ENCODE measurements around the gene PRMT6. TPM values are rescaled to one million over a fixed set of nuclear protein-coding genes. Genes with fewer than 3 reads are reported as not detected.
A peak's percentile ranks its signal among the peaks of the same experiment; 100 is the strongest.
"Not testable (repeated sequence)": the region's sequence is repeated elsewhere in the genome, so short reads cannot be mapped to it uniquely, and the experiment has no call there.

Gene PRMT6
- total RNA-seq, 1 donor from 2014 or later: 24.6 TPM

GRCh38 chr1:107058245-107059032 is 2.0 kb downstream of the PRMT6 start:
- no peaks in the 10 kb centered on the region for H3K9me3 Mint-ChIP-seq
- intact Hi-C loops (cut with micrococcal nuclease): no loop called here
- H3K27me3 Mint-ChIP-seq: no peaks in the 10 kb centered on the region
- H3K4me3 Mint-ChIP-seq: peak overlapping the region; percentile 99
- H3K36me3 Mint-ChIP-seq (ENCODE audit: low read depth): peaks cover 31% of the 10 kb centered on the region
- no peak for DNase-seq
- H3K27ac Mint-ChIP-seq: peak overlapping the region; percentile 2
- peaks cover 17% of the 10 kb centered on the region for H3K4me1 Mint-ChIP-seq

GRCh38 chr1:107061886-107062285 is 5.4 kb downstream of the PRMT6 start:
- no peak overlapping the region for H3K4me3 Mint-ChIP-seq
- no peak for DNase-seq
- H3K27ac Mint-ChIP-seq: no peak overlapping the region
- intact Hi-C loops (cut with micrococcal nuclease): no loop called here
- H3K4me1 Mint-ChIP-seq: peaks cover 13% of the 10 kb centered on the region
- H3K9me3 Mint-ChIP-seq: no peaks in the 10 kb centered on the region
- H3K27me3 Mint-ChIP-seq: no peaks in the 10 kb centered on the region
- peaks cover 27% of the 10 kb centered on the region for H3K36me3 Mint-ChIP-seq (ENCODE audit: low read depth)

GRCh38 chr1:107073493-107073892 is 17.0 kb downstream of the PRMT6 start:
- Mint-ChIP-seq H3K9me3 (no peaks in the 10 kb centered on the region), H3K4me1 (no peaks in the 10 kb centered on the region), H3K4me3 (no peak overlapping the region), H3K27me3 (peaks cover 5% of the 10 kb centered on the region), H3K27ac (no peak overlapping the region), H3K36me3 (ENCODE audit: low read depth) (no peaks in the 10 kb centered on the region)
- no peak for DNase-seq
- intact Hi-C loops (cut with micrococcal nuclease): no loop called here

GRCh38 chr1:107076841-107077240 is 20.4 kb downstream of the PRMT6 start:
- DNase-seq: no peak
- peaks cover 5% of the 10 kb centered on the region for H3K27me3 Mint-ChIP-seq
- no peak overlapping the region for H3K4me3 Mint-ChIP-seq
- intact Hi-C loops (cut with micrococcal nuclease): no loop called here
- H3K4me1 Mint-ChIP-seq: no peaks in the 10 kb centered on the region
- H3K27ac Mint-ChIP-seq: no peak overlapping the region
- no peaks in the 10 kb centered on the region for H3K36me3 Mint-ChIP-seq (ENCODE audit: low read depth)
- no peaks in the 10 kb centered on the region for H3K9me3 Mint-ChIP-seq

- intact Hi-C loops (cut with micrococcal nuclease): no loop called here
- Mint-ChIP-seq H3K27ac (no peak overlapping the region), H3K9me3 (peaks cover 4% of the 10 kb centered on the region), H3K27me3 (peaks cover 8% of the 10 kb centered on the region), H3K4me3 (no peak overlapping the region), H3K36me3 (ENCODE audit: low read depth) (no peaks in the 10 kb centered on the region), H3K4me1 (no peaks in the 10 kb centered on the region)
- DNase-seq: no peak
Measured at GRCh38 chr1:107079249-107079648, 22.8 kb downstream of the PRMT6 start.

GRCh38 chr1:107081102-107081501 is 24.6 kb downstream of the PRMT6 start:
- H3K36me3 Mint-ChIP-seq (ENCODE audit: low read depth): no peaks in the 10 kb centered on the region
- no peak overlapping the region for H3K4me3 Mint-ChIP-seq
- H3K9me3 Mint-ChIP-seq: peaks cover 6% of the 10 kb centered on the region
- DNase-seq: no peak
- intact Hi-C loops (cut with micrococcal nuclease): no loop called here
- peaks cover 11% of the 10 kb centered on the region for H3K27me3 Mint-ChIP-seq
- H3K27ac Mint-ChIP-seq: no peak overlapping the region
- H3K4me1 Mint-ChIP-seq: no peaks in the 10 kb centered on the region

- no peak for DNase-seq
- Mint-ChIP-seq H3K27ac (no peak overlapping the region), H3K4me3 (no peak overlapping the region), H3K4me1 (no peaks in the 10 kb centered on the region), H3K9me3 (no peaks in the 10 kb centered on the region), H3K36me3 (ENCODE audit: low read depth) (no peaks in the 10 kb centered on the region), H3K27me3 (peaks cover 4% of the 10 kb centered on the region)
- intact Hi-C loops (cut with micrococcal nuclease): no loop called here
Measured at GRCh38 chr1:107091418-107091817, 34.9 kb downstream of the PRMT6 start.

- H3K4me1 Mint-ChIP-seq; H3K9me3 Mint-ChIP-seq; H3K36me3 Mint-ChIP-seq (ENCODE audit: low read depth); H3K27ac Mint-ChIP-seq; H3K27me3 Mint-ChIP-seq; DNase-seq; intact Hi-C loops (cut with micrococcal nuclease); H3K4me3 Mint-ChIP-seq: not testable (repeated sequence)
Measured at GRCh38 chr1:107093395-107093794, 36.9 kb downstream of the PRMT6 start.

- no peaks in the 10 kb centered on the region for H3K36me3 Mint-ChIP-seq (ENCODE audit: low read depth)
- H3K27me3 Mint-ChIP-seq: no peaks in the 10 kb centered on the region
- intact Hi-C loops (cut with micrococcal nuclease): no loop called here
- no peak overlapping the region for H3K27ac Mint-ChIP-seq
- DNase-seq: no peak
- H3K9me3 Mint-ChIP-seq: no peaks in the 10 kb centered on the region
- H3K4me1 Mint-ChIP-seq: no peaks in the 10 kb centered on the region
- H3K4me3 Mint-ChIP-seq: no peak overlapping the region
Measured at GRCh38 chr1:107095647-107096046, 39.2 kb downstream of the PRMT6 start.

- DNase-seq: no peak
- intact Hi-C loops (cut with micrococcal nuclease): no loop called here
- no peaks in the 10 kb centered on the region for H3K27me3 Mint-ChIP-seq
- no peak overlapping the region for H3K27ac Mint-ChIP-seq
- no peaks in the 10 kb centered on the region for H3K9me3 Mint-ChIP-seq
- H3K4me3 Mint-ChIP-seq: no peak overlapping the region
- no peaks in the 10 kb centered on the region for H3K4me1 Mint-ChIP-seq
- no peaks in the 10 kb centered on the region for H3K36me3 Mint-ChIP-seq (ENCODE audit: low read depth)
Measured at GRCh38 chr1:107096690-107097089, 40.2 kb downstream of the PRMT6 start.

- DNase-seq: no peak
- Mint-ChIP-seq H3K27me3 (no peaks in the 10 kb centered on the region), H3K4me3 (no peak overlapping the region), H3K36me3 (ENCODE audit: low read depth) (no peaks in the 10 kb centered on the region), H3K9me3 (no peaks in the 10 kb centered on the region), H3K4me1 (no peaks in the 10 kb centered on the region), H3K27ac (no peak overlapping the region)
- intact Hi-C loops (cut with micrococcal nuclease): no loop called here
Measured at GRCh38 chr1:107098961-107099360, 42.5 kb downstream of the PRMT6 start.

- intact Hi-C loops (cut with micrococcal nuclease): no loop called here
- H3K4me1 Mint-ChIP-seq: no peaks in the 10 kb centered on the region
Measured at GRCh38 chr1:107100331-107100984, 44.0 kb downstream of the PRMT6 start.

GRCh38 chr1:107105914-107106313 is 49.4 kb downstream of the PRMT6 start:
- intact Hi-C loops (cut with micrococcal nuclease): no loop called here
- no peak overlapping the region for H3K4me3 Mint-ChIP-seq
- H3K4me1 Mint-ChIP-seq: no peaks in the 10 kb centered on the region
- no peak for DNase-seq
- H3K9me3 Mint-ChIP-seq: no peaks in the 10 kb centered on the region
- no peaks in the 10 kb centered on the region for H3K27me3 Mint-ChIP-seq
- no peaks in the 10 kb centered on the region for H3K36me3 Mint-ChIP-seq (ENCODE audit: low read depth)
- H3K27ac Mint-ChIP-seq: no peak overlapping the region

More at GRCh38 chr1:107100331-107100984, 44.0 kb downstream of the PRMT6 start:
- no peaks in the 10 kb centered on the region for H3K36me3 Mint-ChIP-seq (ENCODE audit: low read depth)
- DNase-seq: no peak
- no peak overlapping the region for H3K4me3 Mint-ChIP-seq
- no peaks in the 10 kb centered on the region for H3K9me3 Mint-ChIP-seq
- H3K27ac Mint-ChIP-seq: no peak overlapping the region
- no peaks in the 10 kb centered on the region for H3K27me3 Mint-ChIP-seq

Measured in activated CD4-positive, alpha-beta T cell treated with anti-CD3 and anti-CD28 coated beads, Interleukin-2, amount 10 ng/mL, durations not matched to agents 24 days and 14 days (primary cell).